HCT116 (cell line): ENCODE results near the gene SWAP70.

Experiments
- CEBPB ChIP-seq: IDR thresholded peaks from 2 replicates; pipeline ENCODE4 v1.6.1; 2012; ENCODE audit warnings: low read depth
- ELF1 ChIP-seq: IDR thresholded peaks from 2 replicates; pipeline ENCODE4 v1.6.1; 2012; ENCODE audit warnings: low read depth, borderline replicate concordance
- EZH2 ChIP-seq: fragments of 200-600 bp; sonication (generic); IDR thresholded peaks from 2 replicates; pipeline ENCODE4 v1.6.1; 2017; ENCODE audit warnings: antibody characterized with exemption, mixed run types
- POLR2A ChIP-seq: IDR thresholded peaks from 2 replicates; pipeline ENCODE4 v1.7.0; 2011; ENCODE audit warnings: borderline replicate concordance; ENCODE audit not compliant: insufficient read depth, insufficient read length; ENCODE audit errors: extremely low read depth
- TCF7L2 ChIP-seq: IDR thresholded peaks from 2 replicates; pipeline ENCODE4 v1.7.0; 2011; ENCODE audit warnings: borderline replicate concordance, inconsistent platforms; ENCODE audit not compliant: insufficient read depth, insufficient read length; ENCODE audit errors: extremely low read depth
- TF ChIP-seq, protein P1 (sequence below), 3 experiments: fragments of 200-600 bp in 1 of 3; sonication (generic) in 1 of 3; IDR thresholded peaks in 2 of 3; conservative IDR thresholded peaks in 1 of 3; 2 replicates each; pipeline ENCODE4 v1.5.1; 2012 to 2017; ENCODE audit warnings: low read depth in 2 of 3, low read length in 2 of 3, antibody characterized with exemption in 1 of 3, borderline replicate concordance in 1 of 3, control low read depth in 1 of 3, mild to moderate bottlenecking in 1 of 3, mixed read lengths in 1 of 3, mixed run types in 1 of 3, moderate library complexity in 1 of 3; ENCODE audit not compliant: insufficient read depth in 1 of 3
- TF ChIP-seq, protein P2 (sequence below): IDR thresholded peaks from 2 replicates; pipeline ENCODE4 v1.6.1; 2012; ENCODE audit warnings: low read depth

DNA sequence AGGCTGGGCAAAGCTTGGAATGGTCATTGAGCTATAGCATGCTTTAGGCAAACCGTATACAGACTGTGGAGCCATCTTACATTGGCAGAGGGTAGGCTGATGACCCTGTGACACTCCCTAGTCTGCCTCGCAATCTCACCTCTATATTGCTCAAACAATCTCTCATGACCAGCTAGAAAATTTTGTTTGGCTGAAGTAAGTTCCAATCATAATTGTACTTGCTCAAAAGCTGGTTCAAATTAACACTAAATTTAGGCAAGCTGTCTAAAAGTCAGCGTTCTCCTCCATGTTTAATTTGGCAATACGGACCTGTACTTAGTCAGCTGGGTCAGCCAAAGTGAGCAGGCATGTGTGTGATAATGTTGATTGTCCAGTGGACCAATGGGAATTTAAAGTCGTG lies 133.0 kb downstream of the SWAP70 start:
- TF ChIP-seq CEBPB: no peak
- TF ChIP-seq POLR2A: no peak
- no peak for TF ChIP-seq ELF1
- no peak for TF ChIP-seq EZH2
- TF ChIP-seq, protein P1, sequence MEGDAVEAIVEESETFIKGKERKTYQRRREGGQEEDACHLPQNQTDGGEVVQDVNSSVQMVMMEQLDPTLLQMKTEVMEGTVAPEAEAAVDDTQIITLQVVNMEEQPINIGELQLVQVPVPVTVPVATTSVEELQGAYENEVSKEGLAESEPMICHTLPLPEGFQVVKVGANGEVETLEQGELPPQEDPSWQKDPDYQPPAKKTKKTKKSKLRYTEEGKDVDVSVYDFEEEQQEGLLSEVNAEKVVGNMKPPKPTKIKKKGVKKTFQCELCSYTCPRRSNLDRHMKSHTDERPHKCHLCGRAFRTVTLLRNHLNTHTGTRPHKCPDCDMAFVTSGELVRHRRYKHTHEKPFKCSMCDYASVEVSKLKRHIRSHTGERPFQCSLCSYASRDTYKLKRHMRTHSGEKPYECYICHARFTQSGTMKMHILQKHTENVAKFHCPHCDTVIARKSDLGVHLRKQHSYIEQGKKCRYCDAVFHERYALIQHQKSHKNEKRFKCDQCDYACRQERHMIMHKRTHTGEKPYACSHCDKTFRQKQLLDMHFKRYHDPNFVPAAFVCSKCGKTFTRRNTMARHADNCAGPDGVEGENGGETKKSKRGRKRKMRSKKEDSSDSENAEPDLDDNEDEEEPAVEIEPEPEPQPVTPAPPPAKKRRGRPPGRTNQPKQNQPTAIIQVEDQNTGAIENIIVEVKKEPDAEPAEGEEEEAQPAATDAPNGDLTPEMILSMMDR (IDR thresholded peaks at IDR 0.05 in 2 of 3, conservative IDR thresholded peaks at IDR 0.05 in 1 of 3; ENCODE audit: borderline replicate concordance in 1 of 3, insufficient read depth in 1 of 3, low read depth in 2 of 3, low read length in 2 of 3): no peak
- TF ChIP-seq, protein P2, sequence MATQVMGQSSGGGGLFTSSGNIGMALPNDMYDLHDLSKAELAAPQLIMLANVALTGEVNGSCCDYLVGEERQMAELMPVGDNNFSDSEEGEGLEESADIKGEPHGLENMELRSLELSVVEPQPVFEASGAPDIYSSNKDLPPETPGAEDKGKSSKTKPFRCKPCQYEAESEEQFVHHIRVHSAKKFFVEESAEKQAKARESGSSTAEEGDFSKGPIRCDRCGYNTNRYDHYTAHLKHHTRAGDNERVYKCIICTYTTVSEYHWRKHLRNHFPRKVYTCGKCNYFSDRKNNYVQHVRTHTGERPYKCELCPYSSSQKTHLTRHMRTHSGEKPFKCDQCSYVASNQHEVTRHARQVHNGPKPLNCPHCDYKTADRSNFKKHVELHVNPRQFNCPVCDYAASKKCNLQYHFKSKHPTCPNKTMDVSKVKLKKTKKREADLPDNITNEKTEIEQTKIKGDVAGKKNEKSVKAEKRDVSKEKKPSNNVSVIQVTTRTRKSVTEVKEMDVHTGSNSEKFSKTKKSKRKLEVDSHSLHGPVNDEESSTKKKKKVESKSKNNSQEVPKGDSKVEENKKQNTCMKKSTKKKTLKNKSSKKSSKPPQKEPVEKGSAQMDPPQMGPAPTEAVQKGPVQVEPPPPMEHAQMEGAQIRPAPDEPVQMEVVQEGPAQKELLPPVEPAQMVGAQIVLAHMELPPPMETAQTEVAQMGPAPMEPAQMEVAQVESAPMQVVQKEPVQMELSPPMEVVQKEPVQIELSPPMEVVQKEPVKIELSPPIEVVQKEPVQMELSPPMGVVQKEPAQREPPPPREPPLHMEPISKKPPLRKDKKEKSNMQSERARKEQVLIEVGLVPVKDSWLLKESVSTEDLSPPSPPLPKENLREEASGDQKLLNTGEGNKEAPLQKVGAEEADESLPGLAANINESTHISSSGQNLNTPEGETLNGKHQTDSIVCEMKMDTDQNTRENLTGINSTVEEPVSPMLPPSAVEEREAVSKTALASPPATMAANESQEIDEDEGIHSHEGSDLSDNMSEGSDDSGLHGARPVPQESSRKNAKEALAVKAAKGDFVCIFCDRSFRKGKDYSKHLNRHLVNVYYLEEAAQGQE: no peak
- no peak for TF ChIP-seq TCF7L2
